Loucy (cell line): Measurements from ENCODE around the gene DNAH14.
"Not testable (repeated sequence)": the region's sequence is repeated elsewhere in the genome, so short reads cannot be mapped to it uniquely, and the experiment has no call there.

ENCODE experiments used
- EZH2phosphoT487 ChIP-seq: fragments of 200-600 bp; IDR thresholded peaks from 2 replicates; pipeline ENCODE4 v1.6.1; 2018; ENCODE audit warnings: antibody characterized with exemption, mild to moderate bottlenecking, moderate library complexity, borderline replicate concordance
- TF ChIP-seq, protein P1 (sequence below): fragments of 200-600 bp; sonication (generic); conservative IDR thresholded peaks from 2 replicates; pipeline ENCODE4 v1.5.1; 2014; ENCODE audit warnings: mild to moderate bottlenecking, antibody characterized with exemption, low read length

DNA sequence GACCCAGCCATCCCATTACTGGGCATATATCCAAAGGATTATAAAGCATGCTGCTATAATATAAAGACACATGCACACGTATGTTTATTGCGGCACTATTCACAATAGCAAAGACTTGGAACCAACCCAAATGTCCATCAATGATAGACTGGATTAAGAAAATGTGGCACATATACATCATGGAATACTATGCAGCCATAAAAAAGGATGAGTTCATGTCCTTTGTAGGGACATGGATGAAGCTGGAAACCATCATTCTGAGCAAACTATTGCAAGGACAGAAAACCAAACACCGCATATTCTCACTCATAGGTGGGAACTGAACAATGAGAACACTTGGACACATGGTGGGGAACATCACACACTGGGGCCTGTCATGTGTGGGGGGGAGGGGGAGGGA, 457.4 kb downstream of the DNAH14 start:
- TF ChIP-seq, protein P1, sequence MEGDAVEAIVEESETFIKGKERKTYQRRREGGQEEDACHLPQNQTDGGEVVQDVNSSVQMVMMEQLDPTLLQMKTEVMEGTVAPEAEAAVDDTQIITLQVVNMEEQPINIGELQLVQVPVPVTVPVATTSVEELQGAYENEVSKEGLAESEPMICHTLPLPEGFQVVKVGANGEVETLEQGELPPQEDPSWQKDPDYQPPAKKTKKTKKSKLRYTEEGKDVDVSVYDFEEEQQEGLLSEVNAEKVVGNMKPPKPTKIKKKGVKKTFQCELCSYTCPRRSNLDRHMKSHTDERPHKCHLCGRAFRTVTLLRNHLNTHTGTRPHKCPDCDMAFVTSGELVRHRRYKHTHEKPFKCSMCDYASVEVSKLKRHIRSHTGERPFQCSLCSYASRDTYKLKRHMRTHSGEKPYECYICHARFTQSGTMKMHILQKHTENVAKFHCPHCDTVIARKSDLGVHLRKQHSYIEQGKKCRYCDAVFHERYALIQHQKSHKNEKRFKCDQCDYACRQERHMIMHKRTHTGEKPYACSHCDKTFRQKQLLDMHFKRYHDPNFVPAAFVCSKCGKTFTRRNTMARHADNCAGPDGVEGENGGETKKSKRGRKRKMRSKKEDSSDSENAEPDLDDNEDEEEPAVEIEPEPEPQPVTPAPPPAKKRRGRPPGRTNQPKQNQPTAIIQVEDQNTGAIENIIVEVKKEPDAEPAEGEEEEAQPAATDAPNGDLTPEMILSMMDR: not testable (repeated sequence)
- TF ChIP-seq EZH2phosphoT487: not testable (repeated sequence)
